Measurements from ENCODE around the gene MOK.

The MOK gene

GRCh38 chr14:102202944-102203343, 102.0 kb downstream of the MOK start:
- DNase-seq = no peak

GRCh38 chr14:102201776-102202175, 103.2 kb downstream of the MOK start:
- DNase-seq = no peak

GRCh38 chr14:102201353-102201738, 103.6 kb downstream of the MOK start:
- no peak for DNase-seq

GRCh38 chr14:102200690-102201352, 104.1 kb downstream of the MOK start:
- DNase-seq = no peak

GRCh38 chr14:102197317-102197853, 107.6 kb downstream of the MOK start:
- peak; percentile 20 for DNase-seq

- no peak for DNase-seq
These were observed 108.1 kb downstream of the MOK start for GRCh38 chr14:102196902-102197230.

GRCh38 chr14:102196039-102196901, 108.7 kb downstream of the MOK start:
- no peak for DNase-seq

- no peak for DNase-seq
These were observed 109.5 kb downstream of the MOK start for GRCh38 chr14:102195446-102195845.

- DNase-seq = no peak
These were observed 110.1 kb downstream of the MOK start for GRCh38 chr14:102194856-102195255.

GRCh38 chr14:102192840-102193502, 112.0 kb downstream of the MOK start:
- no peak for DNase-seq

GRCh38 chr14:102189874-102190273, 115.1 kb downstream of the MOK start:
- DNase-seq = no peak

GRCh38 chr14:102188187-102188586, 116.8 kb downstream of the MOK start:
- no peak for DNase-seq

- DNase-seq = no peak
These were observed 117.4 kb downstream of the MOK start for GRCh38 chr14:102187568-102188001.

- peak; percentile 87 for DNase-seq
These were observed 117.9 kb downstream of the MOK start for GRCh38 chr14:102187044-102187443.

- DNase-seq = no peak
These were observed 119.6 kb downstream of the MOK start for GRCh38 chr14:102185360-102185759.

- no peak for DNase-seq
These were observed 120.5 kb downstream of the MOK start for GRCh38 chr14:102184316-102185035.

GRCh38 chr14:102183886-102184285, 121.1 kb downstream of the MOK start:
- no peak for DNase-seq

- peak; percentile 54 for DNase-seq
These were observed 121.9 kb downstream of the MOK start for GRCh38 chr14:102182936-102183619.

GRCh38 chr14:102182190-102182589, 122.8 kb downstream of the MOK start:
- peak; percentile 74 for DNase-seq

GRCh38 chr14:102181187-102181586, 123.8 kb downstream of the MOK start:
- DNase-seq = no peak

GRCh38 chr14:102180248-102180998, 124.5 kb downstream of the MOK start:
- no peak for DNase-seq

All from fibroblast of skin of abdomen (primary cell).